Stimulated activated naive CD8-positive, alpha-beta T cell treated with anti-CD3 and anti-CD28 coated beads, Interleukin-15, amount 100 ng/mL, for 72 hours (primary cell): Measurements from ENCODE around the gene TASP1.
"Not testable (repeated sequence)": the region's sequence is repeated elsewhere in the genome, so short reads cannot be mapped to it uniquely, and the experiment has no call there.

ENCODE experiments used
- ATAC-seq: fragments of 150-1000 bp; cut with Tn5 transposase; 2 replicates; pipeline ENCODE4 v1.10.0; 2021; ENCODE audit warnings: mild to moderate bottlenecking, moderate library complexity
- DNase-seq, 2 donors: peaks; one replicate each; pipeline ENCODE4 v3.0.0; 2021 to 2022
- H3K27ac Mint-ChIP-seq, 2 donors: one replicate each; pipeline ENCODE4 v1.8.0; 2022; ENCODE audit warnings: mild to moderate bottlenecking in 2 of 2, mixed read lengths in 2 of 2, moderate library complexity in 2 of 2
- H3K27me3 Mint-ChIP-seq: one replicate; pipeline ENCODE4 v1.8.0; 2022; ENCODE audit warnings: mixed read lengths
- H3K4me1 Mint-ChIP-seq: one replicate; pipeline ENCODE4 v1.8.0; 2022; ENCODE audit warnings: mild to moderate bottlenecking, mixed read lengths
- H3K4me3 Mint-ChIP-seq, 2 donors: one replicate each; pipeline ENCODE4 v1.8.0; 2022; ENCODE audit warnings: mild to moderate bottlenecking in 2 of 2, mixed read lengths in 2 of 2, moderate library complexity in 1 of 2
- H3K9me3 Mint-ChIP-seq, 2 donors: one replicate each; pipeline ENCODE4 v1.8.0; 2022; ENCODE audit warnings: mixed read lengths in 2 of 2

TASP1 gene

GRCh38 chr20:13618456-13618855 lies 20.3 kb downstream of the TASP1 start:
- H3K27ac Mint-ChIP-seq: peak overlapping the region in 1 of 2 donors; percentile 36
- H3K4me1 Mint-ChIP-seq, H3K9me3 Mint-ChIP-seq, H3K27me3 Mint-ChIP-seq, H3K4me3 Mint-ChIP-seq, DNase-seq, ATAC-seq: not testable (repeated sequence)

GRCh38 chr20:13617585-13617984 lies 21.1 kb downstream of the TASP1 start:
- not testable (repeated sequence) for ATAC-seq, H3K27ac Mint-ChIP-seq, DNase-seq, H3K4me1 Mint-ChIP-seq, H3K27me3 Mint-ChIP-seq, H3K9me3 Mint-ChIP-seq, H3K4me3 Mint-ChIP-seq

GRCh38 chr20:13616713-13617112 lies 22.0 kb downstream of the TASP1 start:
- H3K27ac Mint-ChIP-seq, ATAC-seq, H3K27me3 Mint-ChIP-seq, H3K4me3 Mint-ChIP-seq, H3K4me1 Mint-ChIP-seq, DNase-seq, H3K9me3 Mint-ChIP-seq: not testable (repeated sequence)

GRCh38 chr20:13613917-13614316 lies 24.8 kb downstream of the TASP1 start:
- Mint-ChIP-seq H3K4me1 (no peaks in the 10 kb centered on the region), H3K4me3 (no peak overlapping the region), H3K27ac (no peak overlapping the region), H3K27me3 (no peaks in the 10 kb centered on the region), H3K9me3 (no peaks in the 10 kb centered on the region)
- no peak for DNase-seq
- ATAC-seq: no peak

- H3K27me3 Mint-ChIP-seq: no peaks in the 10 kb centered on the region
- no peak overlapping the region for H3K27ac Mint-ChIP-seq
- ATAC-seq: no peak
- DNase-seq: no peak
- H3K9me3 Mint-ChIP-seq: no peaks in the 10 kb centered on the region
- H3K4me1 Mint-ChIP-seq: no peaks in the 10 kb centered on the region
- H3K4me3 Mint-ChIP-seq: no peak overlapping the region
Observed at GRCh38 chr20:13611611-13612125, 27.1 kb downstream of the TASP1 start.

GRCh38 chr20:13610184-13610583 lies 28.5 kb downstream of the TASP1 start:
- H3K9me3 Mint-ChIP-seq: no peaks in the 10 kb centered on the region
- ATAC-seq: no peak
- H3K4me3 Mint-ChIP-seq: no peak overlapping the region
- DNase-seq: no peak
- H3K4me1 Mint-ChIP-seq: no peaks in the 10 kb centered on the region
- H3K27ac Mint-ChIP-seq: no peak overlapping the region
- no peaks in the 10 kb centered on the region for H3K27me3 Mint-ChIP-seq

- Mint-ChIP-seq H3K4me3 (no peak overlapping the region), H3K27me3 (no peaks in the 10 kb centered on the region), H3K4me1 (no peaks in the 10 kb centered on the region), H3K9me3 (no peaks in the 10 kb centered on the region), H3K27ac (no peak overlapping the region)
- DNase-seq (no peak), ATAC-seq (no peak)
Observed at GRCh38 chr20:13608066-13608465, 30.7 kb downstream of the TASP1 start.

- not testable (repeated sequence) for H3K27me3 Mint-ChIP-seq, H3K4me3 Mint-ChIP-seq, H3K27ac Mint-ChIP-seq, H3K4me1 Mint-ChIP-seq, DNase-seq, ATAC-seq
- peaks cover 11 to 15% of the 10 kb centered on the region in 2 donors for H3K9me3 Mint-ChIP-seq
Observed at GRCh38 chr20:13593423-13593822, 45.3 kb downstream of the TASP1 start.

GRCh38 chr20:13588049-13588448 lies 50.7 kb downstream of the TASP1 start:
- ATAC-seq (no peak), DNase-seq (no peak)
- no peak overlapping the region for H3K4me3 Mint-ChIP-seq
- no peaks in the 10 kb centered on the region for H3K27me3 Mint-ChIP-seq
- H3K9me3 Mint-ChIP-seq: peaks cover 7 to 9% of the 10 kb centered on the region in 2 donors
- no peaks in the 10 kb centered on the region for H3K4me1 Mint-ChIP-seq
- H3K27ac Mint-ChIP-seq: no peak overlapping the region

GRCh38 chr20:13587370-13587769 lies 51.4 kb downstream of the TASP1 start:
- no peak overlapping the region for H3K4me3 Mint-ChIP-seq
- ATAC-seq (no peak), DNase-seq (no peak)
- H3K27ac Mint-ChIP-seq: no peak overlapping the region
- H3K4me1 Mint-ChIP-seq: no peaks in the 10 kb centered on the region
- H3K27me3 Mint-ChIP-seq: no peaks in the 10 kb centered on the region
- H3K9me3 Mint-ChIP-seq: peaks cover 7 to 9% of the 10 kb centered on the region in 2 donors

- Mint-ChIP-seq H3K9me3 (peaks cover 7 to 8% of the 10 kb centered on the region in 2 donors), H3K27ac (no peak overlapping the region), H3K4me3 (no peak overlapping the region), H3K4me1 (no peaks in the 10 kb centered on the region), H3K27me3 (no peaks in the 10 kb centered on the region)
- ATAC-seq (no peak), DNase-seq (no peak)
Observed at GRCh38 chr20:13586133-13586532, 52.6 kb downstream of the TASP1 start.

- Mint-ChIP-seq H3K27ac (no peak overlapping the region), H3K9me3 (peaks cover 0 to 4% of the 10 kb centered on the region in 2 donors), H3K27me3 (no peaks in the 10 kb centered on the region), H3K4me3 (no peak overlapping the region), H3K4me1 (no peaks in the 10 kb centered on the region)
- DNase-seq (no peak), ATAC-seq (no peak)
Observed at GRCh38 chr20:13581451-13581850, 57.3 kb downstream of the TASP1 start.

- no peak for DNase-seq
- no peak for ATAC-seq
- H3K9me3 Mint-ChIP-seq: no peaks in the 10 kb centered on the region
- no peaks in the 10 kb centered on the region for H3K4me1 Mint-ChIP-seq
- H3K4me3 Mint-ChIP-seq: no peak overlapping the region
- H3K27ac Mint-ChIP-seq: no peak overlapping the region
- no peaks in the 10 kb centered on the region for H3K27me3 Mint-ChIP-seq
Observed at GRCh38 chr20:13580707-13581106, 58.0 kb downstream of the TASP1 start.

- Mint-ChIP-seq H3K9me3 (no peaks in the 10 kb centered on the region), H3K4me3 (no peak overlapping the region), H3K27ac (peak overlapping the region in 1 of 2 donors; percentile 44), H3K4me1 (no peaks in the 10 kb centered on the region), H3K27me3 (no peaks in the 10 kb centered on the region)
- no peak for DNase-seq
- no peak for ATAC-seq
Observed at GRCh38 chr20:13574071-13574470, 64.7 kb downstream of the TASP1 start.

GRCh38 chr20:13571662-13572061 lies 67.1 kb downstream of the TASP1 start:
- ATAC-seq (no peak), DNase-seq (no peak)
- Mint-ChIP-seq H3K27ac (peak overlapping the region in 1 of 2 donors; percentile 25), H3K4me3 (no peak overlapping the region), H3K9me3 (no peaks in the 10 kb centered on the region), H3K4me1 (no peaks in the 10 kb centered on the region), H3K27me3 (no peaks in the 10 kb centered on the region)

- Mint-ChIP-seq H3K9me3 (no peaks in the 10 kb centered on the region), H3K4me3 (no peak overlapping the region), H3K27me3 (no peaks in the 10 kb centered on the region), H3K27ac (no peak overlapping the region), H3K4me1 (no peaks in the 10 kb centered on the region)
- ATAC-seq: no peak
- no peak for DNase-seq
Observed at GRCh38 chr20:13567663-13568062, 71.1 kb downstream of the TASP1 start.

- Mint-ChIP-seq H3K4me1 (no peaks in the 10 kb centered on the region), H3K27me3 (no peaks in the 10 kb centered on the region), H3K9me3 (no peaks in the 10 kb centered on the region), H3K27ac (peak overlapping the region in 1 of 2 donors; percentile 42), H3K4me3 (no peak overlapping the region)
- ATAC-seq (no peak), DNase-seq (no peak)
Observed at GRCh38 chr20:13563854-13564253, 74.9 kb downstream of the TASP1 start.
